Measurements from ENCODE around the gene PKD1L1.

The PKD1L1 gene

DNA sequence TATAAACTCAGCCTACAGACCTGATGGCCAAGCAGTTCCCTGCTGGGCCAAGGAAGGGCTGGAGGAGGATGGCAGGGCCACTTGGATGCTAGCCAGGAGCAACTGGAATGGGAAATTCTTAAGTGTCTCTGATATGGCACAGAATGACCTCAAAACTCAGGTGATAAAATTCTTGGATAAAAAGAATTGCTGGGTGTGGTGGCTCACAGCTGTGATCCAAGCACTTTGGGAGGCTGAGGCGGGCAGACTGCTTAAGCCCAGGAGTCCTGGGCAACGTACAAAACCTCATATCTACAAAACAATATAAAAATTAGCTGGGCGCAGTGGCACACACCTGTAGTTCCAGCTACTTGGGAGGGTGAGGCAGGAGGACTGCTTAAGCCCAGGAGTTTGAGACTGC lies 14.0 kb upstream of the PKD1L1 start:
- no peak overlapping the region for H3K27ac ChIP-seq

DNA sequence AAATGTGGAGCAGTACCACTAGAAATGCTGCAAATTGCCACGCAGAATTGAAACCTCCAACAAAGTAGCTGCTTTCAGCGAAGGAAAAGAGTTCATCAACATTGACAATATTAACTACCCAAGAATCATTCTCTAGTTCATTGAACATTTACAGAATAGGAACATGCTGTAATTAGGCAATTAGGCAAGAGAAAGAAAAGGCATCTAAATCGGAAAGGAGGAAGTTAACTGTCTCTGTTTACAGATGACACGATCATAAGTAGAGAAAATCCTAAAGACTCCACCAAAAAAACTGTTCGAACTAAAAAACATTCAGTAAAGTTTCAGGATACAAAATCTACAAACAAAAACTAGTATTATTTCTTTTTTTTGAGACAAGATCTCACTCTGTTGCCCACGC lies 8.9 kb upstream of the PKD1L1 start:
- TF ChIP-seq Cebpa-rat (IDR thresholded peaks at IDR 0.05), result no peak
- no peaks in the 10 kb centered on the region for H3K4me1 ChIP-seq
- no peak overlapping the region for H3K27ac ChIP-seq
- no peak overlapping the region for H3K4me3 ChIP-seq
- no peak overlapping the region for H3K9ac ChIP-seq
- H3K36me3 ChIP-seq, result peaks cover 48% of the 10 kb centered on the region
- H3K27me3 ChIP-seq, result no peaks in the 10 kb centered on the region
- H3K4me2 ChIP-seq, result no peak overlapping the region
- peaks cover 8% of the 10 kb centered on the region for H3K9me3 ChIP-seq
- H4K20me1 ChIP-seq, result no peaks in the 10 kb centered on the region; the same call in 1 of the 2 replicates

More for the DNA sequence above, 14.0 kb upstream of the PKD1L1 start:
- no peak overlapping the region for H3K4me3 ChIP-seq
- H3K4me2 ChIP-seq, result no peak overlapping the region
- 0 out of 2 replicates have a peak, but pooled peaks cover 13% of the 10 kb centered on the region for H3K4me1 ChIP-seq
- no peak for TF ChIP-seq Cebpa-rat (IDR thresholded peaks at IDR 0.05)
- no peak overlapping the region for H3K9ac ChIP-seq
- H3K9me3 ChIP-seq, result peaks cover 8% of the 10 kb centered on the region
- H3K36me3 ChIP-seq, result peaks cover 78% of the 10 kb centered on the region
- H3K27me3 ChIP-seq, result no peaks in the 10 kb centered on the region
- H4K20me1 ChIP-seq, result no peaks in the 10 kb centered on the region; the same call in 1 of the 2 replicates

DNA sequence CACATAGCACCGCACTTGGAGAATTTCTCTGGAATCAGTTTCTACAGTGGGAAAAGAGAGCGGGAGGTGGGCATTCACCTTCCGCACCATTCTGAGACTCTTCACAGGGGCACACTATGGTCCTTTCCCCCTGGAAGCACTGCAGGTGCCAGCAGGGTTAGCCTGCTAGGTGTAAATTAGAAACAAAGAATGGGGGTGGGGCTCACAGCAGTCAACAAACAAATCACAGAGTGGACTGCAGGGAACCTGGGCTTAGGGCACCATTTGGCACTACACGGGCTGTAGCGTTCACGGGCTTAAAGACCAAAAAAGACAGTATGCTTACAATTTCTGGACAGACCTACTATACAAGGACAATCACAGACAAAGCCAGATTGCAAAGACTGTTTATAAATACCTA lies 8.0 kb upstream of the PKD1L1 start:
- H3K27me3 ChIP-seq, result no peaks in the 10 kb centered on the region
- no peak overlapping the region for H3K4me3 ChIP-seq
- H3K9ac ChIP-seq, result no peak overlapping the region
- no peak overlapping the region for H3K27ac ChIP-seq
- H3K36me3 ChIP-seq, result peaks cover 38% of the 10 kb centered on the region
- no peak overlapping the region for H3K4me2 ChIP-seq
- H3K9me3 ChIP-seq, result peaks cover 5% of the 10 kb centered on the region; the same call in 1 of the 2 replicates
- H4K20me1 ChIP-seq, result no peaks in the 10 kb centered on the region; the same call in 1 of the 2 replicates
- no peak for TF ChIP-seq Cebpa-rat (IDR thresholded peaks at IDR 0.05)
- H3K4me1 ChIP-seq, result no peaks in the 10 kb centered on the region

DNA sequence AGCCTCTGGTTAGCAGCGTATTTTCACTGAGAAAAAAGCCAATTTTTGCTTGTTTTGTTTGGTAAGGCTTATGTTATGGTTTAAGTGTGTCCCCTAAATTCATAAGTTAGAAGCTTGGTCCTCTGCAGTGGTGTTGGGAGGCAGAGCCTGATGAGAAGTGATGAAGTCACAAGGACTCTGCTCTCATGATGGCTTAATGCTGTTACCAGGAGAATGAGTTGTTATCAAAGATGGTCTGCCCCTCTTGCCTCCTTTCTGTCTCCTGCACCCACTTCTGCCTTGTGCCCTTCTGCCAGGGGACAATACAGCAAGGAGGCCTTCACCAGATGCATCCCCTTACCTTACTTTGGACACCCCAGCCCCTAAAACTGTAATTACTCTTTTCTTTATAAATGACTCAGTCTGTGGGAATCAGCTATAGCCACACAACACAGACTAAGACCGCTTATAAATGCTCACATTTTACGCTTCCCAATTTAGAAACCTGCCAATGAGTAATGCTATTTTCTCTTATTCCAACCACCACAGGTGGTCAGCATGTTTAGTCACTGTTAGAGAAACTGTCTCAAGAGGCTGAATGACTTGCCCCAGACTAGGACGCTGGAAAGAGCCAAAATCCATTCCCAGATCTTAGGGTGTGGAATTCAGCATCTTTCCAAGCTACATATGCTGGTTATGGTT lies 6.1 kb upstream of the PKD1L1 start:
- H3K36me3 ChIP-seq, result peaks cover 31% of the 10 kb centered on the region
- no peak overlapping the region for H3K9ac ChIP-seq
- H3K27ac ChIP-seq, result no peak overlapping the region
- no peak overlapping the region for H3K4me2 ChIP-seq
- H3K4me1 ChIP-seq, result peaks cover 5% of the 10 kb centered on the region
- H3K4me3 ChIP-seq, result no peak overlapping the region
- no peaks in the 10 kb centered on the region for H3K27me3 ChIP-seq
- H4K20me1 ChIP-seq, result no peaks in the 10 kb centered on the region; the same call in 1 of the 2 replicates
- no peak for TF ChIP-seq Cebpa-rat (IDR thresholded peaks at IDR 0.05)
- H3K9me3 ChIP-seq, result no peaks in the 10 kb centered on the region; the same call in 1 of the 2 replicates

DNA sequence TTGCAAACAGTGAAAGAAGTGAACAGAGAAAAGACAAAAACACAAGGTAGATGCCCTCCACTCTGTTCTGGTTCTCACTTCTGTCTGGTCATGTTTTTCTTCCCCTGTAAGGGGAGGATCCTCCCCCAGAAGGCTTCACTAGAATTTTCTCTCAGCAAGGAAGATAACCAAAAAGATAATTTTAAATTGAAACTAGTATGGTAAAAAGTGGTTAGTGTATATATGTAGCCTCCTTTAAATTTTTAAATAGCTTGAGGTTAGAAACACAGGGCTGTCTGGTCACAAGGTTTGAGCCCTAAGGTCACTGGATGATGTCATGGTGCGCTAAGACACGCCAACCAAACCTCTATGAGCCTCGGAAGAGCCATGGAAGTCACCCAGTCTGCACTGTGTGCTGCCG lies 5.6 kb upstream of the PKD1L1 start:
- no peak overlapping the region for H3K4me2 ChIP-seq
- H3K36me3 ChIP-seq, result peaks cover 31% of the 10 kb centered on the region
- no peak for TF ChIP-seq Cebpa-rat (IDR thresholded peaks at IDR 0.05)
- no peak overlapping the region for H3K9ac ChIP-seq
- H3K27ac ChIP-seq, result no peak overlapping the region
- peaks cover 5% of the 10 kb centered on the region for H3K4me1 ChIP-seq
- no peaks in the 10 kb centered on the region for H3K27me3 ChIP-seq
- H3K9me3 ChIP-seq, result no peaks in the 10 kb centered on the region; the same call in 1 of the 2 replicates
- no peaks in the 10 kb centered on the region; the same call in 1 of the 2 replicates for H4K20me1 ChIP-seq
- H3K4me3 ChIP-seq, result no peak overlapping the region

DNA sequence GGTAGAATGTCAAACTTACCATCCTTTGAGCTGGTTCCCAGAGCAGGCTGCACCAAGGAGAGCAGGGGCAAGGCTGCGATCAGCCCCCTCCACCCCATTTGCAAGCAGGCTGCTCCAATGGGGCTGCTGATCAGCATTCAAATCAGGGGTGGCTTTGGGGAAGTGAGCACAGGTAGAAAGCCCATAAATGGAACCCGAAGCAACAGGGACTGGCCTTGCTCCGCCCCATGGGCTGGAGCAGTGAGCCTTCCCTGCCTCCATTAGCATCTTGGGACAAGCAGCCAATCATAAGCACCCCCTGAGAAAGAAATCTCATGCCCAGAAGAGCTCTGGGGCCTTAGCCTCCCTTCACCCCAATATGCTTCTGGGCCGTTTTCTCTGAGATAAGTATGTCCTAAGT lies 4.0 kb upstream of the PKD1L1 start:
- Histone ChIP-seq H3K27me3 (no peaks in the 10 kb centered on the region), H4K20me1 (no peaks in the 10 kb centered on the region; the same call in 1 of the 2 replicates), H3K4me1 (peaks cover 5% of the 10 kb centered on the region), H3K9me3 (no peaks in the 10 kb centered on the region), H3K9ac (no peak overlapping the region), H3K4me3 (no peak overlapping the region), H3K4me2 (no peak overlapping the region), H3K27ac (no peak overlapping the region), H3K36me3 (peaks cover 21% of the 10 kb centered on the region)
- no peak for TF ChIP-seq Cebpa-rat (IDR thresholded peaks at IDR 0.05)

DNA sequence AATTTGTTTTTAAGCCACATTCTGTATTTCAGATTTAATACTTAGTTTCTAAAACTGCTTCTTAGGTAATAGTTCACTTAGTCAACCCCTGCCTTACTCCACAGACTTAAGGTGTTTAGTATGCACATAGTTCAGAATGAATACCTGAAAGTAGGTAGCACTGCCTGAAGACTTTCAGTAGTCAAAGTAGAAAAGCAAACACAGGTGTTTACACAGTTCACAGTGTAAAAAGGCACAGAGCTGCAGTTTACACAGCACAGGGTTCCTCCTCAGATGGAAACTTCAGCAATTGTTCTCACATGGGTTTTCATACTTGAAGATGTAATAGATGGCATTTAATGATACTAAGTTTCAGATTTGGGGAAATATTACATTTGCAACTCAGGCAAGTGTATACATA lies 3.1 kb upstream of the PKD1L1 start:
- H3K27me3 ChIP-seq, result no peaks in the 10 kb centered on the region
- H3K4me1 ChIP-seq, result peaks cover 5% of the 10 kb centered on the region
- H3K36me3 ChIP-seq, result peaks cover 20% of the 10 kb centered on the region
- H3K4me2 ChIP-seq, result no peak overlapping the region
- H3K9me3 ChIP-seq, result no peaks in the 10 kb centered on the region
- TF ChIP-seq Cebpa-rat (IDR thresholded peaks at IDR 0.05), result no peak
- H3K4me3 ChIP-seq, result no peak overlapping the region
- no peaks in the 10 kb centered on the region; the same call in 1 of the 2 replicates for H4K20me1 ChIP-seq
- no peak overlapping the region for H3K9ac ChIP-seq
- H3K27ac ChIP-seq, result no peak overlapping the region

DNA sequence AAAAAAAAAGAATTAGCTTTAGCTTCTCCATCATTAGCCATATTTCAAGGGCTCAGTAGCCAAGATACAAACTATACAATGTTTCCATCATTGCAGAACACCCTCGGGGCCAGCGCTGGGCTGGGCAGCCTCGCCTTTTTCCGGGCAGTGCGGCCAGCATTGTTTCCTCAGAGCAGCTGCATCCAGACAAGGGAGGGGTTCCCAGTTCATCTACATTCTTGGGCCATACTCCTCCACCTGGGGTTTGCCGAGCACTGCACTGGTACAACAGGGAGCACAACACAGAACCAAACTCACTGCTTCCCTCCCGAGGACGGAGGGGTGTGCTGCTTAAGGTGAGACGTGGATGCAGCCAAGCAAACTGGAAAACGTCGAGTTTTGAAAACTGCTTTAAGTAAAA lies 2.4 kb upstream of the PKD1L1 start:
- Histone ChIP-seq H3K9me3 (no peaks in the 10 kb centered on the region), H3K9ac (no peak overlapping the region), H3K4me3 (no peak overlapping the region), H4K20me1 (no peaks in the 10 kb centered on the region), H3K27ac (no peak overlapping the region), H3K4me1 (peaks cover 5% of the 10 kb centered on the region), H3K36me3 (peaks cover 14% of the 10 kb centered on the region), H3K4me2 (no peak overlapping the region), H3K27me3 (no peaks in the 10 kb centered on the region)
- TF ChIP-seq Cebpa-rat (IDR thresholded peaks at IDR 0.05), result no peak

DNA sequence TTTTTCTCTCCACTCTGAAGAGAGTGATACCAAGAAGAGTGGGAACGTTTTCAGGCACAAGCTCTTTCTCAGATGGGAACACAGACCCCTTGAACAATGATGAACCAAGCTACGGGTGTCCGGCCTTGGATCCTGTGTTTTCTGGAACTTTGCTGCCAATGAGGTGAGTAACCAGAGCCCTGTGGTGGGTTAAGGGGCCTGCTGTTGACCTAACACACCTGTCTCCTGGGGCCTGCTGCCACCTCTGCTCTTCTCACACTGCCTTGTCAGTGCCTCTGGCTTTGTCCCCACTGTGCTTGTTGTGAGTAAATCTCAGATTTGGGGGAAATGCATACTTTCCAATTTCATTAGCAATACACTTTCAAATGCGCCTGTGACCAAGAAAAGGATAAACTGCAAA lies 1.4 kb upstream of the PKD1L1 start:
- peaks cover 10% of the 10 kb centered on the region for H3K36me3 ChIP-seq
- H3K27me3 ChIP-seq, result no peaks in the 10 kb centered on the region
- no peaks in the 10 kb centered on the region for H4K20me1 ChIP-seq
- H3K4me1 ChIP-seq, result peaks cover 5% of the 10 kb centered on the region
- H3K9ac ChIP-seq, result no peak overlapping the region
- H3K4me2 ChIP-seq, result no peak overlapping the region
- TF ChIP-seq Cebpa-rat (IDR thresholded peaks at IDR 0.05), result no peak
- H3K9me3 ChIP-seq, result no peaks in the 10 kb centered on the region
- H3K27ac ChIP-seq, result no peak overlapping the region
- H3K4me3 ChIP-seq, result no peak overlapping the region

DNA sequence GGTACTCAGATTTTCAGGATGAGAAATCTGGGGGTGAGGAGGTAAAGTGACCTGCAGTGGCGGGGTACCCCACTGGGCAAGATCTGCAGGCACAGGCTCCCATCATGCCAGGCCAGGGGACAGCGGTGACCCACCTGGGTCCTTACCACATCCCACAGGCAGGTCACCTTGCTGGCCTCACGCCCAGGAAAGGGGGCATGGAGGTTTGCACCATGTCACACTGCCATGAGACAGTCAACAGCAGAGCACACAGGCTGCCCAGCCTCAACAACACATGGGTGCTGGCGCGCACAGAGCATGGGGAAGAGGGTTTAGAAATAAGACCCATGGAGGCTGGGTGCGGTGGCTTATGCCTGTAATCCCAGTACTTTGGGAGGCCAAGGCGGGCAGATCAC lies 914 bp downstream of the PKD1L1 start:
- Histone ChIP-seq H3K9ac (no peak overlapping the region), H3K9me3 (no peaks in the 10 kb centered on the region), H4K20me1 (no peaks in the 10 kb centered on the region), H3K27ac (no peak overlapping the region), H3K4me1 (peaks cover 5% of the 10 kb centered on the region), H3K36me3 (no peaks in the 10 kb centered on the region), H3K4me3 (no peak overlapping the region), H3K4me2 (no peak overlapping the region), H3K27me3 (no peaks in the 10 kb centered on the region)
- no peak for TF ChIP-seq Cebpa-rat (IDR thresholded peaks at IDR 0.05)
